GM10266 (cell line): ENCODE results near the gene ERP44.

Source experiments
- DNase-seq: peaks from one replicate; pipeline ENCODE4 v3.0.0; 2012; ENCODE audit errors: extremely low spot score
- TF ChIP-seq, protein P1 (sequence below): IDR thresholded peaks from 2 replicates; pipeline ENCODE4 v1.5.1; 2012; ENCODE audit warnings: mild to moderate bottlenecking, low read depth; ENCODE audit not compliant: control insufficient read depth, insufficient read depth; ENCODE audit errors: missing control alignments

The ERP44 gene

GRCh38 chr9:99973455-99973854 lies 125.3 kb downstream of the ERP44 start:
- DNase-seq = no peak
- TF ChIP-seq, protein P1, sequence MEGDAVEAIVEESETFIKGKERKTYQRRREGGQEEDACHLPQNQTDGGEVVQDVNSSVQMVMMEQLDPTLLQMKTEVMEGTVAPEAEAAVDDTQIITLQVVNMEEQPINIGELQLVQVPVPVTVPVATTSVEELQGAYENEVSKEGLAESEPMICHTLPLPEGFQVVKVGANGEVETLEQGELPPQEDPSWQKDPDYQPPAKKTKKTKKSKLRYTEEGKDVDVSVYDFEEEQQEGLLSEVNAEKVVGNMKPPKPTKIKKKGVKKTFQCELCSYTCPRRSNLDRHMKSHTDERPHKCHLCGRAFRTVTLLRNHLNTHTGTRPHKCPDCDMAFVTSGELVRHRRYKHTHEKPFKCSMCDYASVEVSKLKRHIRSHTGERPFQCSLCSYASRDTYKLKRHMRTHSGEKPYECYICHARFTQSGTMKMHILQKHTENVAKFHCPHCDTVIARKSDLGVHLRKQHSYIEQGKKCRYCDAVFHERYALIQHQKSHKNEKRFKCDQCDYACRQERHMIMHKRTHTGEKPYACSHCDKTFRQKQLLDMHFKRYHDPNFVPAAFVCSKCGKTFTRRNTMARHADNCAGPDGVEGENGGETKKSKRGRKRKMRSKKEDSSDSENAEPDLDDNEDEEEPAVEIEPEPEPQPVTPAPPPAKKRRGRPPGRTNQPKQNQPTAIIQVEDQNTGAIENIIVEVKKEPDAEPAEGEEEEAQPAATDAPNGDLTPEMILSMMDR = no peak

DNA sequence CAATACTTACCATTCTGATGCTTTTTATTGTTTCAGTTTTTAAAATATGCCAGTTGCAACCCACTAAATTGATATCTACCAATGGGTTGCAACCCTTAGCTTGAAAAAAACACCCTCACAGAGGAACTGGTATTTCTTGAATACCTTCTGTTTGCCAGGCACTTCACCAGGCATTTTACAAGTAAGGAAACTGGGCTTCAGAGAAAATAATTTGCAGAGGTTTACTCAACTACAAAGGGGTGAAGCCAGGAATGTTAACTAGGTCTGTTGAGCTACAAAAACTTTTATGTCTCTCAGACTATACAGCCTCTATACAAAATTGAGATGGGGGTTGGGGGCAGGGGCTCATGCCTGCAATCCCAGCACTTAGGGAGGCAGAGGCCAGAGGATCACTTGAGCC lies 127.4 kb downstream of the ERP44 start:
- DNase-seq = no peak
- TF ChIP-seq, protein P1 = no peak

DNA sequence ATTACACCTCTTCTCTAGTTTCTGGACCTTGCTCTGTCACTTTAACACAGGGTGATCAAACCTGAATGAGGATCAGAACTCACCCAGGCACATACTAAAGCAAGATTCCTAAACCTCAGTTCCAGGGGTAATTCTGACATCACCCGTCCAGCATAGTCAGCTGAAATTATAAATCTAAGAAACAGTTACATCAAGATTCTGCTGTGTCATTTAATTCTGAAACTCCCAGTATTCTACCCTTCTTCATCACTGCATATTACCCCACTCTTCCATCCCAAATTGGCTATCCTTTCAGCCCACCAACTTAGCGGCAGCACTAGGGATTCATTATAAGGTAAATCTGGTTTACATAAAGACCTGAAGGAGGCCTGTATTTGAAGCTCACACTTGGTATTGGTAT lies 128.3 kb downstream of the ERP44 start:
- TF ChIP-seq, protein P1 = no peak
- DNase-seq = no peak

DNA sequence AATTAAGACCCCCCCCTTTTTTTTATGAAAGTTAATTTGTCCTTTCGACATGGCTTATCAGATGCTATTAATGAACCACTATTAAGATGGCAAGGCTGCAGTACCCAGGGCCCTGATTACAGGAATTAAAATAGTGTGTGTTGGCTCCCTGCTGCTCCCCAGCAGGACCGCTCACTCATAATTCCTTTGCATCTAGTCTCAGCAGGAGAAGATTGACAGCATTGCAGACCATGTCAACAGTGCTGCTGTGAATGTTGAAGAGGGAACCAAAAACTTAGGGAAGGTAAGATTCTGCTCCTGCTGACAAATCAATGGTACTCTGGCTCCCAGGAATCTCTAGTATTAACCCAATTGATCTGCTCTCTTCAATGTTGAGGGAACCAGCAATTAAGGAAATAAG lies 131.3 kb downstream of the ERP44 start:
- DNase-seq = no peak
- TF ChIP-seq, protein P1 = no peak

- TF ChIP-seq, protein P1 = no peak
- DNase-seq = no peak
These were observed 132.1 kb downstream of the ERP44 start for GRCh38 chr9:99966716-99967115.

- no peak for DNase-seq
- TF ChIP-seq, protein P1 = no peak
These were observed 132.8 kb downstream of the ERP44 start for GRCh38 chr9:99966001-99966400.

DNA sequence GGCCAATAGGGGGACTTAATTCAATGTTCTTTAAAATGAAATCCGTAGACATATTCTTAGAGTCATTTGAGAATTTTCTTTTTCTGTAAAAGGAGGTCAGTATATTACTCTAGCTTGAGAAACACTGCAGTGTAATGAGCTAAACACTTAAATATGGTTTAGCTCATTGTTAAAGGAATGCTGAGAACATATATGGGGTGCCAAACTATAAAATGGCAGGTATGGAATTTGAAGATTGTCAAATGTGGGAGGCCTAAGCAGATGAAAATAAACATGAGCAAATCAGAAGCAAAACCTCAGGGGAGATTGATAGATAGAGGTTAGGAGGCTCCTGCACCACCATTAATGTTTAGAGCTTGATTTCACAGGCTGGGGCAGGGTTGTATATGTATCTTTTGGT lies 134.5 kb downstream of the ERP44 start:
- no peak for DNase-seq
- TF ChIP-seq, protein P1 = no peak
